Heart right ventricle (tissue), 16 donors: ENCODE results near the gene TNFRSF14. TPM values are rescaled to one million over a fixed set of nuclear protein-coding genes. Genes with fewer than 3 reads are reported as not detected.

ENCODE experiments used
- ATAC-seq, 8 donors: fragments of 200-7000 bp; cut with Tn5 transposase; one replicate each; pipeline ENCODE4 v1.9.1; 2020; ENCODE audit warnings: mild to moderate bottlenecking in 8 of 8, moderate library complexity in 8 of 8, moderate number of reproducible peaks in 1 of 8
- DNase-seq, 2 donors: peaks; one replicate each; pipeline ENCODE4 v3.0.0-alpha.2; 2020
- H3K27ac ChIP-seq, 10 donors: fragments of 200-600 bp; sonication (generic) in 2 of 10; one replicate each; pipeline versions ENCODE4 v1.5.0 to v1.8.0; 2020 to 2022; ENCODE audit warnings: mild to moderate bottlenecking in 3 of 10
- H3K27me3 ChIP-seq, 7 donors: fragments of 200-600 bp; one replicate each; pipeline ENCODE4 v1.8.0; 2021 to 2022; ENCODE audit warnings: mild to moderate bottlenecking in 2 of 7
- H3K36me3 ChIP-seq, 9 donors: fragments of 200-600 bp; sonication (generic) in 1 of 9; one replicate each; pipeline versions ENCODE4 v1.5.0 to v1.8.0; 2020 to 2022; ENCODE audit warnings: mild to moderate bottlenecking in 2 of 9
- H3K4me1 ChIP-seq, 9 donors: fragments of 200-600 bp; sonication (generic) in 1 of 9; one replicate each; pipeline versions ENCODE4 v1.5.0 to v1.8.0; 2020 to 2022; ENCODE audit warnings: mild to moderate bottlenecking in 4 of 9
- H3K4me3 ChIP-seq, 10 donors: fragments of 200-600 bp; sonication (generic) in 2 of 10; one replicate each; pipeline versions ENCODE4 v1.5.0 to v1.8.0; 2020 to 2022; ENCODE audit warnings: mild to moderate bottlenecking in 7 of 10, moderate library complexity in 2 of 10
- H3K9me3 ChIP-seq, 11 donors: fragments of 200-600 bp in 10 of 11; sonication (generic) in 2 of 11; one replicate each; pipeline versions ENCODE4 v1.5.0 to v1.8.0; 2013 to 2022; ENCODE audit warnings: mild to moderate bottlenecking in 2 of 11, control low read depth in 1 of 11, moderate library complexity in 1 of 11
- CTCF ChIP-seq, 9 donors: fragments of 200-600 bp; sonication (generic) in 2 of 9; IDR thresholded peaks; one replicate each; pipeline versions ENCODE4 v1.5.0 to v1.8.0; 2021 to 2022; ENCODE audit warnings: antibody characterized with exemption in 9 of 9, mild to moderate bottlenecking in 5 of 9, moderate library complexity in 1 of 9
- WGBS, 2 donors: extraction: QIAGEN DNeasy Blood & Tissue Kit; methylation state at CpG; one replicate each; pipeline ENCODE4 v1.1.7; 2013; ENCODE audit warnings: inconsistent platforms in 1 of 2; 5-methylcytosine and 5-hydroxymethylcytosine counted together
- intact Hi-C, 10 donors: fragments of 100-400 bp; cut with DNase I; formaldehyde crosslinking; loops; one replicate each; pipeline versions ENCODE4 v1.11.1 to v1.14.2; 2022
- polyA plus RNA-seq, 2 donors: library from polyadenylated mRNA; stranded (reverse); fragments of 200-250 nt; gene quantifications; one replicate each; pipeline ENCODE4 v1.2.3, GENCODE V29; 2013
- total RNA-seq, 10 donors: library from RNA; stranded (reverse); fragmentation: NEBNext Ultra II Directional in 3 of 10; extraction: Animal tissue kit (Norgen Biotek cat#: 25700) in 3 of 10; gene quantifications; one replicate each; pipeline versions ENCODE4 v1.2.1 to v1.2.4, GENCODE V29; 2021 to 2023
- donor health status: Arrhythmogenic right ventricular cardiomyopathy.
- donor health status: ischemic (EF 13 %, LVEDD 7.1; RV severe dilation, severe dysfunction).
- donor health status: healthy with polysubstance abuse.
- donor health status: DM: no; HTN: yes; CAD: no.
- donor health status: DM: no; HTN: no; CAD: no.
- donor health status: ischemic (EF 25% LVEDD 6.9; RV normal size, moderate dysfunction).
- donor health status: ischemic (EF 25% LVEDD 5.7; RV mildly dilated, moderate dysfunction).
- donor health status: healthy.
- donor health status: DM: yes; HTN: yes; CAD: no.
- donor health status: Ischemic cardiomyopathy.
- donor health status: ischemic (EF 35%, LVEDD 5.7; RV mildly dilated, moderate dysfunction).
- donor health status: nonischemic (EF 11% LVEDD 7.7; RV severe dilation, severe dysfunction).
- donor health status: DM: yes; HTN: yes; CAD: no.
- donor health status: PGD.
- donor health status: ischemic (EF 29% LVEDD 5.4; RV normal size, mild dysfunction).
- donor health status: nonischemic (EF 23%, LVEDD 6.1; RV moderate dilation, normal function).

The TNFRSF14 gene
- total and polyA plus RNA-seq, 12 donors: 7.5 to 59.6 (median 14.7) TPM

- intact Hi-C loops: loop anchor here in 2 of 10 donors (10.0 kb wide), 1 partner anchor 49 kb away; no protein-coding TSS in a partner anchor
- DNase-seq: no peak
- H3K27me3 ChIP-seq: peaks cover 0 to 26% (median 0%) of the 10 kb centered on the region in 7 donors
- 78 to 82% methylated on average over 31 of the region's 31 CpGs for WGBS, 2 donors
- TF ChIP-seq CTCF (IDR thresholded peaks at IDR 0.05): no peak
- H3K36me3 ChIP-seq: no peaks in the 10 kb centered on the region
- no peak overlapping the region for H3K4me3 ChIP-seq
- H3K9me3 ChIP-seq: peaks cover 0 to 33% (median 9%) of the 10 kb centered on the region in 11 donors
- H3K4me1 ChIP-seq: peaks cover 0 to 16% (median 11%) of the 10 kb centered on the region in 9 donors
- no peak for ATAC-seq
- H3K27ac ChIP-seq: no peak overlapping the region
These were observed 39.8 kb downstream of the TNFRSF14 start for GRCh38 chr1:2595812-2596529.

- Histone ChIP-seq H3K9me3 (peaks cover 0 to 36% (median 9%) of the 10 kb centered on the region in 11 donors), H3K27ac (no peak overlapping the region), H3K36me3 (no peaks in the 10 kb centered on the region), H3K4me1 (peaks cover 0 to 16% (median 11%) of the 10 kb centered on the region in 9 donors), H3K27me3 (peaks cover 0 to 26% (median 0%) of the 10 kb centered on the region in 7 donors), H3K4me3 (no peak overlapping the region)
- 86 to 87% methylated on average over 28 of the region's 28 CpGs for WGBS, 2 donors
- peak in 1 of 2 donors; percentile 8 for DNase-seq
- ATAC-seq: no peak
- TF ChIP-seq CTCF (IDR thresholded peaks at IDR 0.05): no peak
- intact Hi-C loops: loop anchor here in 2 of 10 donors (10.0 kb wide), 1 partner anchor 48 kb away; no protein-coding TSS in a partner anchor
These were observed 40.6 kb downstream of the TNFRSF14 start for GRCh38 chr1:2596530-2597333.

GRCh38 chr1:2597441-2598328, 41.5 kb downstream of the TNFRSF14 start:
- no peak for TF ChIP-seq CTCF (IDR thresholded peaks at IDR 0.05)
- Histone ChIP-seq H3K9me3 (peaks cover 0 to 36% (median 9%) of the 10 kb centered on the region in 11 donors), H3K36me3 (no peaks in the 10 kb centered on the region), H3K4me3 (no peak overlapping the region), H3K4me1 (peaks cover 0 to 16% (median 11%) of the 10 kb centered on the region in 9 donors), H3K27ac (no peak overlapping the region), H3K27me3 (peaks cover 0 to 26% (median 3%) of the 10 kb centered on the region in 7 donors)
- intact Hi-C loops: loop anchor here in 2 of 10 donors (10.0 kb wide), 1 partner anchor 47 kb away; no protein-coding TSS in a partner anchor
- no peak for ATAC-seq
- DNase-seq: no peak
- 69 to 77% methylated on average over 34 of the region's 34 CpGs for WGBS, 2 donors
